ENCODE measurements around the gene VPS13D.

GRCh38 chr1:12518931-12519692 is 289.3 kb downstream of the VPS13D start:
- TF ChIP-seq EZH2 (IDR thresholded peaks at IDR 0.05; ENCODE audit: borderline replicate concordance, low read length), result no peak
- no peak for TF ChIP-seq CTCF (conservative IDR thresholded peaks at IDR 0.05 in 1 of 2, IDR thresholded peaks at IDR 0.05 in 1 of 2; ENCODE audit: extremely low read depth in 1 of 2, insufficient read depth in 1 of 2, low read depth in 1 of 2, low read length in 2 of 2)

All from mammary epithelial cell (primary cell).